GM12878 (cell line): ENCODE data around the gene SLC37A3. TPM values are rescaled to one million over a fixed set of nuclear protein-coding genes. Genes with fewer than 3 reads are reported as not detected.

Experiments
- ATAC-seq: fragments of 200-7000 bp; cut with Tn5 transposase; 3 replicates; pipeline ENCODE4 v1.9.1; 2020; ENCODE audit warnings: mild to moderate bottlenecking, moderate library complexity
- BruUV-seq: library from RNA; stranded (reverse); fragments of 400-500 nt; replicated peaks from 2 replicates; lab custom pipeline; 2021; lab: Mats Ljungman, UMichigan
- CTCF ChIA-PET: fragments of 300-600 bp; sonication (Branson Sonifier 250); formaldehyde crosslinking; extraction: SDS; loops from one replicate; lab custom pipeline; 2021; ENCODE audit warnings: inconsistent platforms; lab: Yijun Ruan, JAX
- POLR2A ChIA-PET: fragments of 350-600 bp; formaldehyde crosslinking; extraction: SDS; loops from one replicate; lab custom pipeline; 2021; ENCODE audit warnings: inconsistent platforms; lab: Charles Lee
- RAD21 ChIA-PET: fragments of 300-600 bp; sonication (Branson Sonifier 250); formaldehyde crosslinking; loops from one replicate; lab custom pipeline; 2023; ENCODE audit warnings: antibody characterized with exemption; ENCODE audit not compliant: unreplicated experiment; lab: Charles Lee
- SMC1A ChIA-PET: fragments of 300-600 bp; sonication (Branson Sonifier 250); formaldehyde crosslinking; loops from one replicate; lab custom pipeline; 2023; ENCODE audit not compliant: unreplicated experiment, uncharacterized antibody; lab: Charles Lee
- DNase-seq: peaks from one replicate; pipeline ENCODE4 v3.0.0-alpha.2; 2011; ENCODE audit warnings: low read depth, low spot score
- FAIRE-seq: peaks from 3 replicates; lab custom pipeline; 2011; peaks lifted over from hg19 to GRCh38; lab: Jason Lieb, UNC
- H2AFZ ChIP-seq: 2 replicates; pipeline ENCODE4 v1.6.0; 2011; ENCODE audit warnings: low read depth, low read length, control low read depth; ENCODE audit not compliant: control insufficient read depth
- H3K27ac ChIP-seq: 2 replicates; pipeline ENCODE4 v1.5.1; 2011; ENCODE audit warnings: control low read depth; ENCODE audit not compliant: control insufficient read depth, insufficient read depth
- H3K27me3 ChIP-seq, 2 experiments: replicated peaks in 1 of 2; 2 replicates each; pipeline versions ENCODE4 v1.6.0 to v1.6.1; 2011; ENCODE audit warnings: low read length in 1 of 2; ENCODE audit not compliant: control insufficient read depth in 2 of 2, insufficient read depth in 2 of 2
- H3K36me3 ChIP-seq, 2 experiments: 2 replicates each; pipeline ENCODE4 v1.5.1; 2011; ENCODE audit warnings: low read length in 1 of 2; ENCODE audit not compliant: control insufficient read depth in 2 of 2, insufficient read depth in 2 of 2
- H3K4me1 ChIP-seq: 2 replicates; pipeline ENCODE4 v1.6.1; 2011; ENCODE audit warnings: mild to moderate bottlenecking, low read length, moderate library complexity, mixed read lengths; ENCODE audit not compliant: control insufficient read depth, insufficient read depth
- H3K4me2 ChIP-seq: 2 replicates; pipeline ENCODE4 v1.6.0; 2011; ENCODE audit warnings: control low read depth; ENCODE audit not compliant: control insufficient read depth, insufficient read depth
- H3K4me3 ChIP-seq: fragments of 200-600 bp; sonication (generic); 2 replicates; pipeline ENCODE4 v1.5.1; 2016
- H3K79me2 ChIP-seq: 2 replicates; pipeline ENCODE4 v1.6.0; 2011; ENCODE audit warnings: low read length; ENCODE audit not compliant: control insufficient read depth, insufficient read depth
- H3K9ac ChIP-seq: 2 replicates; pipeline ENCODE4 v1.8.0; 2011; ENCODE audit warnings: low read length, control low read depth, mixed read lengths; ENCODE audit not compliant: control insufficient read depth, insufficient read depth
- H3K9me3 ChIP-seq: replicated peaks from 3 replicates; pipeline ENCODE4 v1.5.1; 2011; ENCODE audit warnings: mild to moderate bottlenecking, low read length; ENCODE audit not compliant: control insufficient read depth, insufficient read depth
- H4K20me1 ChIP-seq: 2 replicates; pipeline ENCODE4 v1.6.0; 2011; ENCODE audit not compliant: control insufficient read depth, insufficient read depth
- DPF2 ChIP-seq: fragments of 450-650 bp; IDR thresholded peaks from 2 replicates; pipeline ENCODE4 v1.6.1; 2017; ENCODE audit warnings: mild to moderate bottlenecking
- EGR1 ChIP-seq, 2 experiments: IDR thresholded peaks; 1 replicate in 1 of 2; 2 replicates in 1 of 2; pipeline ENCODE4 v1.6.1; 2011 to 2012; ENCODE audit warnings: low read depth in 2 of 2, low read length in 2 of 2, borderline replicate concordance in 1 of 2, mild to moderate bottlenecking in 1 of 2, moderate library complexity in 1 of 2
- JUNB ChIP-seq: IDR thresholded peaks from 2 replicates; pipeline ENCODE4 v1.6.1; 2016; ENCODE audit warnings: antibody characterized with exemption, mild to moderate bottlenecking
- MYB ChIP-seq: fragments of 150-350 bp; IDR thresholded peaks from 2 replicates; pipeline ENCODE4 v1.6.1; 2014; ENCODE audit warnings: mild to moderate bottlenecking, low read depth, low read length, borderline replicate concordance
- PBX3 ChIP-seq: IDR thresholded peaks from 2 replicates; pipeline ENCODE4 v1.6.1; 2011; ENCODE audit warnings: mild to moderate bottlenecking, low read depth, low read length, moderate library complexity; ENCODE audit not compliant: insufficient replicate concordance
- SIX5 ChIP-seq: IDR thresholded peaks from 2 replicates; pipeline ENCODE4 v1.6.1; 2011; ENCODE audit warnings: mild to moderate bottlenecking, low read depth, low read length, moderate library complexity; ENCODE audit not compliant: severe bottlenecking
- SUPT20H ChIP-seq: IDR thresholded peaks from 2 replicates; pipeline ENCODE4 v1.6.1; 2011; ENCODE audit warnings: low read depth, mild to moderate bottlenecking, low read length, moderate library complexity, borderline replicate concordance; ENCODE audit not compliant: control insufficient read depth
- YY1 ChIP-seq: IDR thresholded peaks from 2 replicates; pipeline ENCODE4 v1.6.1; 2011; ENCODE audit warnings: low read depth, mild to moderate bottlenecking, low read length
- ZNF384 ChIP-seq: IDR thresholded peaks from 2 replicates; pipeline ENCODE4 v1.6.1; 2012; ENCODE audit warnings: low read depth, mild to moderate bottlenecking, low read length, improper control_type of control experiment, borderline replicate concordance
- WGBS: methylation state at CpG from one replicate; pipeline ENCODE4 v1.1.6; 2016; ENCODE audit warnings: low lambda C conversion rate; ENCODE audit not compliant: insufficient replicate concordance, insufficient coverage; ENCODE audit errors: missing lambda C conversion rate; 5-methylcytosine and 5-hydroxymethylcytosine counted together
- in situ Hi-C: fragments of 300-500 bp; cut with MboI; formaldehyde crosslinking; loops from 9 replicates; pipeline ENCODE4 v1.14.3; 2018; ENCODE audit warnings: mixed read lengths
- intact Hi-C: fragments of 100-400 bp; cut with micrococcal nuclease; formaldehyde crosslinking; loops from one replicate; pipeline ENCODE4 v1.14.2; 2022; ENCODE audit not compliant: unreplicated experiment
- polyA plus RNA-seq, 11 experiments: library from polyadenylated mRNA; depleted of rRNA in 4 of 11; unstranded in 6 of 11; stranded (reverse) in 5 of 11; fragments of >200 nt; fragmentation: Nextera tagmentation in 4 of 11; fragmentation: Illumina TruSeq in 1 of 11; extraction: Ambion mirVana in 4 of 11; extraction: Trizol in 1 of 11; gene quantifications; 1 replicate in 1 of 11; 2 replicates in 10 of 11; pipeline versions ENCODE4 v1.2.1 to v1.2.3, GENCODE V29; 2011 to 2016; ENCODE audit warnings: inconsistent platforms in 2 of 11, missing spikeins in 2 of 11, low read depth in 1 of 11
- total RNA-seq, 4 experiments: library from RNA; depleted of rRNA in 3 of 4; stranded (reverse); fragments of >200 nt in 3 of 4; fragmentation: Illumina TruSeq in 1 of 4; extraction: Trizol in 1 of 4; gene quantifications; 2 replicates each; pipeline versions ENCODE4 v1.2.1 to v1.2.3, GENCODE V29; 2013 to 2021
- TF ChIP-seq, protein P1 (sequence below): fragments of 450-650 bp; IDR thresholded peaks from 2 replicates; pipeline ENCODE4 v1.6.1; 2017; ENCODE audit warnings: mild to moderate bottlenecking, moderate library complexity

SLC37A3 gene
- total and polyA plus RNA-seq, 10 of the 15 experiments (the other 5 are each of a cell fraction or from before 2014, with no cell fraction given), result 3.7 to 13.6 (median 11.0) TPM

GRCh38 chr7:140333223-140333622 is 65.1 kb downstream of the SLC37A3 start:
- no peak for ATAC-seq

DNA sequence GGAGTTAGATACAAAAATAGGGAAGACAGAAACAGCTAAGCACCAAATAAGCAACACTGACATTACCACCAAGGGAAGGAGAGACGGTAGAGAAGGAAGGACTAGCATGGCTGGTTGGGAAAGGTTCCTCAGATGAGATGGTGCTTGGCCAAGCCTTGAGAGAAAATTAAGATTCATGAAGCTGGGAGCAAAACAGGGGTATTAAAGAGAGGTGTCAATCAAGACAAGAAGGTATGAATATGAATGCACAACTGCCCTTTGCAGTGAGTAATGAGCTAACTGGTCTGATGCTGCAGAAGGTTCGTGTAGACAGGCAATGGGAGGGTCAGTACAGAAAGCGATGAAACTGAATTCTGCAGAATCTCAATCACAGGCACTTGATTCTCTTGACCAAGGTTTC is 67.7 kb downstream of the SLC37A3 start:
- Histone ChIP-seq H3K4me3 (no peak overlapping the region), H3K79me2 (no peaks in the 10 kb centered on the region), H2AFZ (no peak overlapping the region), H3K4me2 (no peak overlapping the region), H3K9me3 (no peaks in the 10 kb centered on the region), H3K27me3 (peaks cover 0 to 1% of the 10 kb centered on the region in 2 experiments; a peak in 1 of 4 replicates), H3K9ac (no peak overlapping the region), H3K4me1 (no peaks in the 10 kb centered on the region), H3K36me3 (no peaks in the 10 kb centered on the region; a peak in 1 of 4 replicates), H3K27ac (no peak overlapping the region), H4K20me1 (no peaks in the 10 kb centered on the region)
- WGBS, result 52% methylated on average over 3 of the region's 3 CpGs
- no TSS peak for BruUV-seq
- FAIRE-seq, result no peak
- SMC1A ChIA-PET, result interaction anchor here (1.7 kb wide), 1 partner anchor 182 kb away, joined by 3 read pairs; no protein-coding TSS in a partner anchor
- DNase-seq, result no peak
- CTCF ChIA-PET, result interaction anchor here (1.2 kb wide), 1 partner anchor 323 kb away, joined by 3 read pairs; no protein-coding TSS in a partner anchor
- ATAC-seq, result no peak
- RAD21 ChIA-PET, result no interaction called here
- in situ Hi-C loops (no loop called here), intact Hi-C loops (no loop called here)
- POLR2A ChIA-PET, result no interaction called here
- TF ChIP-seq, protein P1, sequence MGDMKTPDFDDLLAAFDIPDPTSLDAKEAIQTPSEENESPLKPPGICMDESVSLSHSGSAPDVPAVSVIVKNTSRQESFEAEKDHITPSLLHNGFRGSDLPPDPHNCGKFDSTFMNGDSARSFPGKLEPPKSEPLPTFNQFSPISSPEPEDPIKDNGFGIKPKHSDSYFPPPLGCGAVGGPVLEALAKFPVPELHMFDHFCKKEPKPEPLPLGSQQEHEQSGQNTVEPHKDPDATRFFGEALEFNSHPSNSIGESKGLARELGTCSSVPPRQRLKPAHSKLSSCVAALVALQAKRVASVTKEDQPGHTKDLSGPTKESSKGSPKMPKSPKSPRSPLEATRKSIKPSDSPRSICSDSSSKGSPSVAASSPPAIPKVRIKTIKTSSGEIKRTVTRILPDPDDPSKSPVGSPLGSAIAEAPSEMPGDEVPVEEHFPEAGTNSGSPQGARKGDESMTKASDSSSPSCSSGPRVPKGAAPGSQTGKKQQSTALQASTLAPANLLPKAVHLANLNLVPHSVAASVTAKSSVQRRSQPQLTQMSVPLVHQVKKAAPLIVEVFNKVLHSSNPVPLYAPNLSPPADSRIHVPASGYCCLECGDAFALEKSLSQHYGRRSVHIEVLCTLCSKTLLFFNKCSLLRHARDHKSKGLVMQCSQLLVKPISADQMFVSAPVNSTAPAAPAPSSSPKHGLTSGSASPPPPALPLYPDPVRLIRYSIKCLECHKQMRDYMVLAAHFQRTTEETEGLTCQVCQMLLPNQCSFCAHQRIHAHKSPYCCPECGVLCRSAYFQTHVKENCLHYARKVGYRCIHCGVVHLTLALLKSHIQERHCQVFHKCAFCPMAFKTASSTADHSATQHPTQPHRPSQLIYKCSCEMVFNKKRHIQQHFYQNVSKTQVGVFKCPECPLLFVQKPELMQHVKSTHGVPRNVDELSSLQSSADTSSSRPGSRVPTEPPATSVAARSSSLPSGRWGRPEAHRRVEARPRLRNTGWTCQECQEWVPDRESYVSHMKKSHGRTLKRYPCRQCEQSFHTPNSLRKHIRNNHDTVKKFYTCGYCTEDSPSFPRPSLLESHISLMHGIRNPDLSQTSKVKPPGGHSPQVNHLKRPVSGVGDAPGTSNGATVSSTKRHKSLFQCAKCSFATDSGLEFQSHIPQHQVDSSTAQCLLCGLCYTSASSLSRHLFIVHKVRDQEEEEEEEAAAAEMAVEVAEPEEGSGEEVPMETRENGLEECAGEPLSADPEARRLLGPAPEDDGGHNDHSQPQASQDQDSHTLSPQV, result no peak
- no peak for TF ChIP-seq JUNB
- no peak for TF ChIP-seq MYB

More at GRCh38 chr7:140333223-140333622, 65.1 kb downstream of the SLC37A3 start:
- no peak for TF ChIP-seq SIX5
- TF ChIP-seq EGR1 (IDR thresholded peaks at IDR 0.05; ENCODE audit: borderline replicate concordance in 1 of 2, low read depth in 2 of 2, low read length in 2 of 2), result no peak
- TF ChIP-seq PBX3, result no peak
- TF ChIP-seq DPF2, result no peak
- TF ChIP-seq ZNF384, result no peak
- no peak for TF ChIP-seq YY1
- TF ChIP-seq SUPT20H, result no peak
- ChIA-PET RAD21 (no interaction called here), SMC1A (no interaction called here), POLR2A (no interaction called here), CTCF (no interaction called here)
- H3K4me2 ChIP-seq, result no peak overlapping the region
- DNase-seq, result no peak
- no peaks in the 10 kb centered on the region for H3K27me3 ChIP-seq
- no peaks in the 10 kb centered on the region for H4K20me1 ChIP-seq
- no peak overlapping the region for H2AFZ ChIP-seq
- intact Hi-C loops, result no loop called here
- no peak overlapping the region for H3K9ac ChIP-seq
- H3K27ac ChIP-seq, result no peak overlapping the region
- no TSS peak for BruUV-seq
- H3K9me3 ChIP-seq, result no peaks in the 10 kb centered on the region
- H3K36me3 ChIP-seq, result no peaks in the 10 kb centered on the region; a peak in 1 of 4 replicates
- no peak overlapping the region for H3K4me3 ChIP-seq
- H3K79me2 ChIP-seq, result no peaks in the 10 kb centered on the region
- WGBS, result 90% methylated on average over 10 of the region's 10 CpGs
- in situ Hi-C loops, result no loop called here
- FAIRE-seq, result no peak
- no peaks in the 10 kb centered on the region for H3K4me1 ChIP-seq
